Activated naive CD4-positive, alpha-beta T cell (primary cell): ENCODE measurements around the gene ME1.
"Not testable (repeated sequence)": the region's sequence is repeated elsewhere in the genome, so short reads cannot be mapped to it uniquely, and the experiment has no call there.

ENCODE experiments used
- DNase-seq, 4 experiments: peaks; one replicate each; lab custom pipeline; 2025; lab: John Stamatoyannopoulos, UW

ME1 gene

GRCh38 chr6:83430611-83431544 lies at the start of gene ME1:
Gene ME1, minus strand, starts transcription at chr6:83431051. Its CDS starts 97 bp downstream, at chr6:83430954.
- DNase-seq = no peak

DNA sequence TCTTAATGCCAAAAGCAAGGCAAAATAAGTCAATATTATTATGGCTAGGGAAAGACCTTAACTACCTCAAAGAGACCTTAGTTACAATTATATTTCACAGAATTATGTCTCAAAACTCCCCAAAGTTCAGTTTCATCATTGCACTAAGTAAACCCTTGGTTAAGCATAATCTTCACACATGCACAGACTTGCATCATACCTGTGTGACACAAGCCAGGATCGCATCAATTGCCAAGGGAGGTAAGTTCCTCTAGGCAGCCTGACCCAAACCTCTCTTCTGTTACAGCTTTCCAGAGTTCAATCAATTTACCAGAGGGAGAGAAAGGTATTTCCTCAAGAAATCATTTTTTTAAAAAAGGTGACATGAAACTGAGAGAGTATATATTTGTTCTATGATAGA lies 49.6 kb upstream of the ME1 start:
- DNase-seq = no peak

- no peak for DNase-seq
Observed at GRCh38 chr6:83479389-83479788, 48.5 kb upstream of the ME1 start.

DNA sequence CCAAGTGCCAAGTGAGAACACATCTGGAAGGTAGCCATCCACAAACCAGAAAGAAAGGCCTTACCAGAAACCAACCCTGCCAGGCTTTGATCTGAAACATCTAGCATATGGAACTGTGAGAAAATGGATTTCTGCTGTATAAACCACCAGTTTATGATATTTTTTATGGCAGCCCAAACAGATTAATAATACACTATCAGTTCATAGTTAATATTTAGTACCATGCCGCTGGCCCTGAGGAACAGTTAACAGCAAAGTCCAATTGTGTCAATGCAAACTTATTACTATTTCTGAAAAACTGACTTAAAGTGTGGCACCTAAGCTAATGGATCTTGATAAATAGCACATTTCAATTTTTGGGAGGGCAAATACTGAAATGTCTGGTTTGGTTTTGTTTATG lies 46.1 kb upstream of the ME1 start:
- DNase-seq = no peak

- no peak for DNase-seq
Observed at GRCh38 chr6:83474309-83474708, 43.5 kb upstream of the ME1 start.

GRCh38 chr6:83472767-83473166 lies 41.9 kb upstream of the ME1 start:
- DNase-seq = no peak

- DNase-seq = no peak
Observed at GRCh38 chr6:83470587-83470986, 39.7 kb upstream of the ME1 start.

GRCh38 chr6:83470001-83470400 lies 39.1 kb upstream of the ME1 start:
- no peak for DNase-seq

DNA sequence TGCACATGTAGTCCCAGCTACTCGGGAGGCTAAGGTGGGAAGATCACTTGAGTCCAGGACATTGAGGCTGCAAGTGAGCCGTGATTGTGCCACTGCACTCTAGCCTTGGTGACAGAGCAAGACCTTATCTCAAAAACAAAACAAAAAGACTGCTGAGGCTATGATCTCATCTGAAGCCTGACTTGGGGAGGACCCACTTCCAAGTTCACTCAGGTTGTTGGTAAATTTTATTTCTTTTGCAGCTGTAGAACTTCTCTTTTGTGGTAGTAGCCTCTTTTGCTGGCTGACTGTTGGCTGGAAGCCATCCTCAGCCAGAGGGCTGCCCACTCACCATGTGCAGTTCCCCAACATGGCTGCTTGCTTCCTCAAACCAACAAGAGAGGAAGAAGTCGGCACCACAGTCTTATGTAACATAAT lies 36.8 kb upstream of the ME1 start:
- no peak for DNase-seq

DNA sequence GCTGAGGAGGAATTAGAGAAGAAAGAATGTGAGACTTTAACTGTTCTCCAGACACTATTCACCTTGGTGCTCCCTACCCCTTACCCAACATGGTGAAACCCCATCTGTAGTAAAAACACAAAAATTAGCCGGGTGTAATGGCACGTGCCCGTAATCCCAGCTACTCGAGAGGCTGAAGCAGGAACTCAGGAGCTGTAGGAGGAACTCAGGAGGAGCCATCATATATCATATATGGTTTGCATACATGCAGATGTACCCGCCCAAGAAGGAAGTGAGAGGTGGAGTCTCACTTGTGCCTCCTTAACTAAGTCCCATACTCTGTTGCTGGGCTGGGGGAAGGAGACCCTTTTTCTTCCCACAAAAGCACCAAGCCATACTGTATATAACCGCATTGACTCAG lies 35.5 kb upstream of the ME1 start:
- no peak for DNase-seq

DNA sequence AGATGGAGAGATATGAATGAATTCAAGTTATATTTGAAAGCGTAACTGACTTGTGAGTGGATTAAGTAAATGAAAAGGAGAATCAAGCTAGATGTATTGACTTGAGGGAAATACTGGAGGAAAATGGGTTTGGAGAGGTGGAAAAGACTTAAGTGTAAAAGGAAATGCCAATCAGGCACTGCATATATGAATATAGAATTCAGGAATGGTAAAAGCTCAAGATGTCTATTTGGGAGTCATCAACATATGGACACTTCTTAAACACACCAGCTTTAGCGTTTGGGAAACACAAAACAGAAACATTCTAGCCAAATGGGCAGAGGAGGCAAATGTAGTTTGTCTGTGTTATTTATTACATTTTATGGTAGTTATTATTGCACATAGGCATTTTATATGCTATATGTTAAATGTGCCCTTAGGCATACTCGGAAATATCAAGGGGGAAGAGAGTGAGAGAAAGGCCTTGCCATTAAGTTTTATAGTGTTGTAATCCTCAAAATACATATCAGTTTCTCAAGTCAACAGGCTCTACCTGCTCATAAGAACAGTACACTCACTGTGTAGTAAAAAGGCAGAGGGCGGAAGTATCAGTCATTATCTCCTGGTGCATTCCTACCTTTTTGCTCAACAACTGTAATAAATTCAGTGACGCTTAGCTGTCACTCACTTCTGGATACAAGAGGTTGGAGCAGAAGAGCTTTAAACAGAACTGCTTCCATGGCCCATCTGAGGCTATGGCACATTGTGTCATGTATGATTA lies 33.7 kb upstream of the ME1 start:
- DNase-seq = no peak

GRCh38 chr6:83463886-83464285 lies 33.0 kb upstream of the ME1 start:
- no peak for DNase-seq

DNA sequence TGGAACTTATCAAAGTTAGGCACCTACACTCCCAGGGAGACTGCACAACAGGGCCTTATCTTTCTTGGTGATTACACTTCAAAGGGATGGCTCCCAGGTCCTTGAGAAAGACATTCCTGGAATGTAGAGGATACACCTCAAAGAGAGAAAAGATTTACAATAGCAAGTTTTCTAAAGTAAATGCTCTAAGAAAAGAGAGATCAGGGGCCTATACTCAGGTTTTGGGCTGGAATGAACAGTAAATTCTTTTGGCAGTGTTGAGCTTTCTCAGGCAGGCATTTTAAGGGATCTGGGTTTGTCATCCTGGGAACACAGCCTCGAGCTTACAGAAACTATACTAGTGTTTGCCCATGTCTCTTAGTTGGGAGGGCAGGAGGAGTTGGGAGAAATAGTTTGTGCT lies 31.7 kb upstream of the ME1 start:
- DNase-seq = no peak

GRCh38 chr6:83461438-83461837 lies 30.6 kb upstream of the ME1 start:
- no peak for DNase-seq

GRCh38 chr6:83459663-83460062 lies 28.8 kb upstream of the ME1 start:
- DNase-seq = no peak

GRCh38 chr6:83450015-83450414 lies 19.2 kb upstream of the ME1 start:
- not testable (repeated sequence) for DNase-seq

DNA sequence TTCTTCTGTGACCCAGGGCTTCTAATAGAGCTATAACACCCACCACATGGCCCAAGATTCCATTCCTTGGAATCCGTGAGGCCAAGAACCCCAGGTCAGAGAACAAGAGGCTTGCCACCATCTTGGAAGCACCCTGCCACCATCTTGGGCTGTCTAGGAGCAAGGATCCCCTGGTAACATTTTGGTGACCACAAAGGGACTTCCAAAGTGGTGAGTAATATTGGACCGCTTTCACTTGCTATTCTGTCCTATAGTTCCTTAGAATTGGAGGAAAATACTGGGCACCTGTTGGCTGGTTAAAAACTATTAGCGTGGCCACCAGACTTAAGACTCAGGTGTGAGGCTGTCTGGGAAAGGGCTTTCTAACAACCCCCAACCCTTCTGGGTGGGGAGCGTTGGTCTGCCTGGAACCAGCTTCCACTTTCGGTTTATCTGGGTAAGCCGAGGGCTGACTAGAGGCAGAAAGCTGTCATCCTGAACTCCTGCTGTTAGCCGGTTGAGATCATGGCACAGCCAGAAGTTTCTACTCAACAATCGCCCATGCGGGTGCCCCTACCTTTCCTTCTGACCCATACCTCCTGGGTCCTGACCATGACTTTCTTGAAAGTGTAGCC lies 13.3 kb upstream of the ME1 start:
- not testable (repeated sequence) for DNase-seq

- no peak for DNase-seq
Observed at GRCh38 chr6:83443516-83443915, 12.7 kb upstream of the ME1 start.

DNA sequence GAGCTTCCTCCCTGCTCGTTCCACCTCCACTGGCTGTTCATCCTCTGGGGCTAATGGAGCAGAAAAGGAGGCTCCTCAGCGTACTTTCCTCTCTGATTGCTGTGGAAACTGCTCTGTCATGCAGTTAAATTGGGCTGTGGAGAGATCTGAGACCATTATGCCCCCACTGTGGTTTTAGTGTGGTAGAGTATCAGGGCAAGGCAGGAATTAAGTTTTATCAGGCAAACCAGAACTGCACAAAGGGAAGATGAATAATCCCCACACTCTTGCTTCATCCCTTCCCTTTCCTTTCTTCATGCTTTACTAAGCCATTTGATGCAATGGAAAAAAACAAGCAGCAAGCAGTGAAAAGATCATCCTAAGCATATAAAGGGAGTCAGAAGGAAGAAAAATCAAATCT lies 11.9 kb upstream of the ME1 start:
- DNase-seq = no peak

GRCh38 chr6:83439201-83439600 lies 8.3 kb upstream of the ME1 start:
- DNase-seq = no peak

DNA sequence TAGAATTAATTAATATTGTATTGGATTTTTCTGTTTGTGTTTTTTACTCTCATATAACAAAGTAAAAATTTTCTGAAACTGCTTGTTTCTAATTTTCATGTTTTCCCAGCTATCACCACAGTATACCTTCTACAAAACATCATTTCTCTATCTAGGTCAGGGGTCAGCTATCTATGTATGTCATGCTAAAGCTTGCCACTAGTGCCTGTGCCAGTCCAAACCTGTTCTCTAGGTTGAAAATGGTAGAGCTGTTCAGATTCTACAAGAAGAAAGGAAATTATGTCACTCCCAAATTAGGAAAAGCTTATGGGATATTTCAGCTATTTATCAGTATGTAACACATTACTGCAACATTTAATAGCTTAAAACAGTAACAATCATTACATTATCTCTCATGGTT lies 5.8 kb upstream of the ME1 start:
- no peak for DNase-seq

DNA sequence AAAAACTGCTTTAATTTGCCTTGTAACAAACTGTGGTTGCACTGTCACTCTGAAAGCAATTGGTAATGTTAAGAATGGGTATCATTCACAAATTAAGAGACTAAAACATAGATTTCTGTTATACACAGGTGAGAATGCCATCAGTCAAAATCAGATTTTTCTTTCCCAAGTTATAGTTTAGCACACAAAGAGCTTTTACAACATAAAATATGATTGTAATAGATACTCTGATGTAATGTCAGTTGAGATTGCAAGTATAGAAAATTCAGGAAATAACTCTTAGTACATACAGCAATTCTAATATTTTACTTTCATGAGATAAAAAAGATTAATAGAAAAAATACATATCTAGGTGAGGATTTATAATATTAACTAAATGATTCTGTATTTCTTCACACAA lies 2.3 kb upstream of the ME1 start:
- DNase-seq = no peak

GRCh38 chr6:83432636-83433035 lies 1.8 kb upstream of the ME1 start:
- no peak for DNase-seq
